ENCODE results near the gene FAM83B. TPM values are rescaled to one million over a fixed set of nuclear protein-coding genes. Genes with fewer than 3 reads are reported as not detected.

Gene FAM83B
- polyA plus RNA-seq, 2 of the 4 experiments (the other 2 are of a cell fraction) = 0.03 to 0.09 TPM

- TF ChIP-seq REST (IDR thresholded peaks at IDR 0.05) (no peak), RCOR1 (IDR thresholded peaks at IDR 0.05; ENCODE audit: low read depth, low read length) (no peak), KDM1A (IDR thresholded peaks at IDR 0.05; ENCODE audit: low read depth) (no peak), GATA3 (IDR thresholded peaks at IDR 0.05; ENCODE audit: borderline replicate concordance) (no peak), ZSCAN20 (CRISPR knock-in tag; IDR thresholded peaks at IDR 0.05) (no peak), POLR2A (IDR thresholded peaks at IDR 0.05; ENCODE audit: low read length) (no peak)
Measured at GRCh38 chr6:54899986-54900385, 53.4 kb downstream of the FAM83B start (continued).

- Histone ChIP-seq H3K27ac (no peak overlapping the region), H3K4me1 (no peaks in the 10 kb centered on the region), H3K9me3 (no peaks in the 10 kb centered on the region), H3K4me2 (no peak overlapping the region), H3K4me3 (no peak overlapping the region)
- TF ChIP-seq CBX2 (IDR thresholded peaks at IDR 0.05; ENCODE audit: borderline replicate concordance, low read depth) (no peak), CHD4 (IDR thresholded peaks at IDR 0.05; ENCODE audit: borderline replicate concordance) (no peak), MAFK (IDR thresholded peaks at IDR 0.05; ENCODE audit: partially characterized antibody) (no peak), NPAS2 (CRISPR knock-in tag; IDR thresholded peaks at IDR 0.05; ENCODE audit: borderline replicate concordance) (no peak), SMC3 (IDR thresholded peaks at IDR 0.05) (no peak), MAX (IDR thresholded peaks at IDR 0.05) (no peak), BHLHE40 (IDR thresholded peaks at IDR 0.05; ENCODE audit: low read depth, low read length) (no peak), ZNF302 (CRISPR knock-in tag; IDR thresholded peaks at IDR 0.05) (no peak), NFE2L2 (conservative IDR thresholded peaks at IDR 0.05; ENCODE audit: low read length) (no peak), HEYL (CRISPR knock-in tag; IDR thresholded peaks at IDR 0.05) (no peak)
- no peak for DNase-seq (ENCODE audit: low read depth in 1 of 2, low spot score in 1 of 2)
- WGBS (ENCODE audit: missing lambda C conversion rate) = 85% methylated on average over 2 of the region's 2 CpGs
- ChIA-PET CTCF (no interaction called here), POLR2A (no interaction called here)
- no peak for FAIRE-seq
- no peak for ATAC-seq
Measured at GRCh38 chr6:54900666-54901065, 54.1 kb downstream of the FAM83B start.

- H3K4me3 ChIP-seq = no peak overlapping the region
- H3K9me3 ChIP-seq = no peaks in the 10 kb centered on the region
- no peak overlapping the region for H3K4me2 ChIP-seq
- ATAC-seq (no peak), FAIRE-seq (no peak), DNase-seq (ENCODE audit: low read depth in 1 of 2, low spot score in 1 of 2) (no peak)
- H3K4me1 ChIP-seq = no peaks in the 10 kb centered on the region
- ChIA-PET POLR2A (no interaction called here), CTCF (no interaction called here)
- H3K27ac ChIP-seq = no peak overlapping the region
- TF ChIP-seq TFCP2L1 (CRISPR knock-in tag; IDR thresholded peaks at IDR 0.05) (no peak), HEYL (CRISPR knock-in tag; IDR thresholded peaks at IDR 0.05) (no peak), REST (IDR thresholded peaks at IDR 0.05) (no peak), POLR2A (IDR thresholded peaks at IDR 0.05; ENCODE audit: low read length) (no peak), CHD2 (IDR thresholded peaks at IDR 0.05; ENCODE audit: low read length, partially characterized antibody) (no peak), POLR2AphosphoS2 (conservative IDR thresholded peaks at IDR 0.05; ENCODE audit: low read length) (no peak), PHF8 (IDR thresholded peaks at IDR 0.05; ENCODE audit: borderline replicate concordance, low read depth) (no peak), SMC3 (IDR thresholded peaks at IDR 0.05) (no peak), NPAS2 (CRISPR knock-in tag; IDR thresholded peaks at IDR 0.05; ENCODE audit: borderline replicate concordance) (no peak), ATOH8 (CRISPR knock-in tag; IDR thresholded peaks at IDR 0.05; ENCODE audit: low read depth) (no peak), ESRRA (IDR thresholded peaks at IDR 0.05; ENCODE audit: borderline replicate concordance, low read length) (no peak), MAZ (IDR thresholded peaks at IDR 0.05; ENCODE audit: borderline replicate concordance, low read depth, low read length) (no peak), HDAC2 (IDR thresholded peaks at IDR 0.05) (no peak), RNF2 (IDR thresholded peaks at IDR 0.05; ENCODE audit: borderline replicate concordance, low read depth) (no peak), RAD21 (conservative IDR thresholded peaks at IDR 0.05 in 1 of 2, IDR thresholded peaks at IDR 0.05 in 1 of 2) (no peak), HOXB13 (CRISPR knock-in tag; IDR thresholded peaks at IDR 0.05; ENCODE audit: low read depth) (no peak), EHF (CRISPR knock-in tag; IDR thresholded peaks at IDR 0.05) (no peak), FOSL2 (IDR thresholded peaks at IDR 0.05) (no peak), FOSL2 (CRISPR knock-in tag; IDR thresholded peaks at IDR 0.05) (no peak)
Measured at GRCh38 chr6:54903884-54904283, 57.3 kb downstream of the FAM83B start.

Data from A549 (cell line).